HG03175 (cell line): ENCODE results near the gene KRTAP5-2.
"Not testable (repeated sequence)": the region's sequence is repeated elsewhere in the genome, so short reads cannot be mapped to it uniquely, and the experiment has no call there.

Experiments
- ATAC-seq: cut with Tn5 transposase; IDR thresholded peaks from one replicate; pipeline ENCODE4 v1.9.1; 2021; ENCODE audit warnings: mild to moderate bottlenecking, moderate library complexity; ENCODE audit not compliant: unreplicated experiment

KRTAP5-2 gene

DNA sequence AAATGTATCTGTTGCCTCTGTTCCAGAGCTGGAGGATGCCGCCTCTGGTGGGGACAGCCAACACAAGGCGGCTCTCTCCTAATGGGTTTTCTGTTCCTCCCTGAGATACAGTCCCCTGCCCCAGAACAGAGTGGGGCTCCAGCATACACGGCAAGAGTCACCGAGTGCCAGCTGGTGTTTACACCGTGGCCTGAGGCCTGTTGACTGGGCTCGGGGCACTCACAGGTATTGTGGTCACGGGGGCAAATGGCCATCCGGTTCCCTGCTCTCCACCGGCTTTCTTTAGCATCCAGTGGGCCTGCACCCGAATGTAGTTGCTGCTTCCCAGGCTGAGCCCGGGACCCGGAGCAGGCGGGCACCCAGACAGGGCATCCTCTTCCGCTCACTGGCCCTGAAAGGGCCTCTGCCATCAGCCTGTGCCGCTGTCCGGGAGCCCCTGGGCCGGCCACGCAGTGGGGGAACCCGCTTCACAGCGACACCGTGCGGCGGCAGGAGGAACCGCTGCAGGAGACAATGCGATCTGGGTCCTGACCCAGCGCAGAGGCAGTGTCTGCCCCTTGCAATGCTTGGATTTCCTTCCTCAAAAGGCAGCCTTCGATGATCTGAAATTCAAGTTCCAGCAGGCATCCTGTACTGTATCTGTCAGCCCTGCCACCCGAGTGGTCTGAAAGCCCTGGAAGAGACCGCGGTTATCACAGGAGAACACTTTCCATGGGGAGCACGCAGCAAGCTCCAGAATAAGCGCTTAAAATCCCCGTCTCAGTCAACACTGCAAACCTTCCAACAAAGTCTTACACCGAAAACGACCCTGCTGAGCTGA is 30.6 kb upstream of the KRTAP5-2 start:
- no peak for ATAC-seq

DNA sequence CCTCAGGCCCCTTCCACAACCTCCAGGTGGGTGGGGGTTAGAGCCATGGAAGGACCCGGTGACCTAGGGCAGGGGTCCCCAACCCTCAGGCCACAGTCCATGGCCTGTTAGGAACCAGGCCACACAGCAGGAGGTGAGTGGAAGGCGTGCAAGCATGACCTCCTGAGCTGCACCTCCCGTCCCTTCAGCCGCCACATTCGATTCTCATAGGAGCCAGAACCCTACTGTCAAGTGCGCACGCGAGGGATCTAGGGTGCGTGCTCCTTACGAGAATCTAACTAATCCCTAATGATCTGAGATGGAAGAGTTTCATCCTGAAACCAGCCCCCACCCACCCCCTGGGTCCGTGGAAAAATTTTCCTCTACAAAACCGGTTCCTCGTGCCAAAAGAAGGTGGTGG is 27.4 kb upstream of the KRTAP5-2 start:
- ATAC-seq: no peak

DNA sequence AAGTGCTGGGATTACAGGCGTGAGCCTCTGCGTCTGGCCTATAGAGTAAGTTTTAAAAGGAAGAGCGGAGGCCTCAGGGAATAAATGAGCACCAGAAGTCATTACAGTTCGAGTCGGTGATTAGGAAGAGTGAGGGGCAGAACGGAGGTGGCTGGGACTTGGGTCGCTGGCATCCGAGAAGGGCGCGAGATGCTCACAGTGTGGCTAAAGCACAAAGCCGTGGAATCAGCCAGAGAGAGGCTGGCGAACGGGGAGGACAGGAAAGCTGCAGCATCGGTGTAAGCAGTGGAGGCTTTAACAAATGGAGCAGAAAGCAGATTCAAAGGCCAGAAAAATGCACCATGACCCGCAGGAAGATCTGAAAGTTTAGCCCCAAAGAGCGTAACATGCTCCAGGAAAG is 26.5 kb upstream of the KRTAP5-2 start:
- ATAC-seq: no peak

GRCh38 chr11:1623716-1624115 is 25.6 kb upstream of the KRTAP5-2 start:
- ATAC-seq: no peak

DNA sequence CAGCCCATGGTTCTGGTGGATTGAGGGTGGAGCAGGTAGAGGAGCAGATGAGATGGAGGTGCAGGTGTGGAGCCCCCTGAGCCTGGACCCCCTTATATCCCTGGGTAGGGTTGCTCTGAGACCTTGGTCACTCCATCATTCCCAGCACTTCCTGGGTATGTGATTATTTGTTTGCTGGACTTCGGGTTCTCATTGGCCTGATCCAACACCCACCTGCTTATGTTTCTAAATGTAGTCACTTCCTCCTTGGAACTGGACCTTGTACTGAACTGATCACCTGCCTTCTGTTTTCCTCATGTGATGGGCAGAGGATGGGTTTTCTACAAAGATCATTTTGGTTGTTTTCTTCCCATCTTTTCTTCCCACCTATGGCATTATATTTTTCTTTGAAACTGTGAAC is 24.0 kb upstream of the KRTAP5-2 start, which contains the start of gene KRTAP5-4:
Gene KRTAP5-4 (minus strand): TSS at position 53 of the 400 bp plus-strand sequence. CDS start 45 bp downstream, at position 8.
- no peak for ATAC-seq

DNA sequence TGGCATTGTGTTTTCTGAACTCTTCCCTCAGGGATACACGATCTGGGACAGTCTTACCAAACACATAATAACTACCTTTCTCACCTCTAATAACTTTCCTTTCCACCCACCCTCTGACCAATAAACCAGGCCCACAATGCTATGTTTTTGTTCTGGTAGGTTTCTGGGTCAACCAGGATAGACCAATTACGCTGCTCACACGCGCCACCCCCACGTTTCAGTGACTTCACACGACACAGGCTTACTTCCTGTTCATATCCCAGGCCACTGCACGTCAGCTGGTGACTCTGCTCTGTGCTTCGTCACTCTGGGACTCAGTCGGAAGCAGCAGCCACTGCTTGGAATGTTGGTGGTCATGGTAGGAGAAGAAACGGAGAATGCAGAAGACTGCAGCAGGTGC is 21.4 kb upstream of the KRTAP5-2 start:
- ATAC-seq: no peak

DNA sequence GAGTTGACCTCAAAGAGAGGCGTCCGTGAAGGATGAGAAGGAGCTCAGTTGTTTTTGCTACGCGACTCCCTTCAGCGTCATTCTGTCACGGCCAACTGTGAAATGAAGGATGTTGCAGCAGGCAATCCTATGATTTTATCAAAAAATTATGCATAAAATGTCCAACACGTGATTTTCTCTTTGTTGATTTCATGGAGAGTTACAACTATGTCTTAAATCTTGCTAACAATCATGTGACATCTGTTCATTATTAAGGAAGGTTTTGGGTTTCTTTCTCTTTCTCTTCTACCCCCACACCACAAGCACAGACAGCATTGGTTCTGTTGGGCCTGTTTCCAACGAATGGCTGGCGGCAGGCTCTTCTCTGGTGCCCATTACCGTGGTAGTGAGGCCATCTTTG is 20.1 kb upstream of the KRTAP5-2 start:
- ATAC-seq: no peak

DNA sequence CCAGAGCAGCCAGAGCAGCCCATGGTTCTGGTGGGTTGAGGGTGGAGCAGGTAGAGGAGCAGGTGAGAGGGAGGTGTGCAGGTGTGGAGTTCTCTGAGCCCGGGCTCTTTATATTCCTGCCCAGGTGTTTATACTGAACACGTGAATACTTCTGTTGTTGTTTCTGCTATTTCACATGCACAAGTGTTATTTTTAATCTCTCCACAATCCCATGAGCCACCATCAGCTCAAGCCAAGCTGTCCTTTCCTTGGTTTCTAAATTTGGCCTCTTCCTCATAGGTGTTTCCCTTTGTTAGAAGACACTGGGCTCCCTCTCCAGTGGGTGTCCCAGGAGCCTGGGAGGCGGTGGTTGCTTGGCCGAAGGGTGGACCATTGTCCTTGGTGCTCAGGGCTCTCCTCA is 10.3 kb upstream of the KRTAP5-2 start, which contains the start of gene KRTAP5-3:
Gene KRTAP5-3 (minus strand): TSS at position 101 of the 400 bp plus-strand sequence. CDS start 78 bp downstream, at position 23.
- ATAC-seq: no peak

GRCh38 chr11:1607901-1608300 is 9.8 kb upstream of the KRTAP5-2 start:
- not testable (repeated sequence) for ATAC-seq

DNA sequence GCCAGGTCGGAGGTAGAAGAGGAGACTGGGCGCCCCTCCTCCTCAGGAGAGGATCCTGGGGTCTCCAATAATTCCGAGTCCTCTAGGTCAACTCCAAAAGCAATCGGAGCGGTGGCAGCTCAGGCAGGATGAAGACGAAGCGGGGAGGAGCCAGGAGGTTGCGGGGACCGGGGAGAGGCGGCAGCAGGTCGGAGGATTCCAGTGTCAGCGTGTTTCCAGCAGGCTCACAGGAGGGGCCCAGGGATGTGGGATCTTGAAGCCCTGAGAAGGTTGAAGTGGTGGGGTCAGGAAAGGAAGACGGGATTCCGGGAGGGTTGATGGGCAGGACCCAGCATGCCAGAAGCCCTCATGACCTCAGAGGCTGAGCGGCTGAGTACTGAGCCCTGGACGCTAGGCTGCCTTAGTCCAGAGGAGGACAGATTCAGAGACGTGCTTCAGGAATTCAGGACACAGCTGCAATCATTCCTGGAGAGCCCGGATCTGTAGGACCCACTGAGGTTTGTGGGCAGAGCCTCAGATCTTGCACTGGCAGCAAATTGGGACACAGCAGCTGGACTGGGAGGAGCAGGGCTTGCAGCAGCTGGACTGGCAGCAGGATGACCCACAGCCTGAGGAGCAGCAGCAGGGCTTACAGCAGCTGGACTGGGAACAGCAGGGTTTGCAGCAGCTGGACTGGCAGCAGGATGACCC is 9.2 kb upstream of the KRTAP5-2 start:
- not testable (repeated sequence) for ATAC-seq

GRCh38 chr11:1605923-1606322 is 7.8 kb upstream of the KRTAP5-2 start:
- ATAC-seq: peak; percentile 92

DNA sequence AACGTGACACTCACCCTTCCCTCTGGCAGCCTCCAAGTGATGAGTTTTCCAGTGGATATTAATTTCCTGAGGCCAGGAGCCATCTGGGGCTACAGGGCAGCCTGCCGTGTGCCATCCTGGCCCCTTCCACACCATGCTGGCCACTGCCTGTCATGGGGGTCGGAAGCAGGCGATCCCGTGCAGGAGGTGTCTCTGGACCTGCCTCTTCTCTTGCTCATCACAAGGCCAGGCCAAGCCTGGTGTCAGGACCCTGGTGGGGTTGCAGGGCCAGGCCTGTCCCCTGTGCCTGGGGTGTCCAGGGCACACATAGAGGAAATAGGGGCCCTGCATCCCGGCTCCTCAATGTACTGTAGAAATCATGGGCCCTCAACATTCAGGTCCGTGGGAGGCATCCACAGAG is 6.6 kb upstream of the KRTAP5-2 start:
- ATAC-seq: no peak

DNA sequence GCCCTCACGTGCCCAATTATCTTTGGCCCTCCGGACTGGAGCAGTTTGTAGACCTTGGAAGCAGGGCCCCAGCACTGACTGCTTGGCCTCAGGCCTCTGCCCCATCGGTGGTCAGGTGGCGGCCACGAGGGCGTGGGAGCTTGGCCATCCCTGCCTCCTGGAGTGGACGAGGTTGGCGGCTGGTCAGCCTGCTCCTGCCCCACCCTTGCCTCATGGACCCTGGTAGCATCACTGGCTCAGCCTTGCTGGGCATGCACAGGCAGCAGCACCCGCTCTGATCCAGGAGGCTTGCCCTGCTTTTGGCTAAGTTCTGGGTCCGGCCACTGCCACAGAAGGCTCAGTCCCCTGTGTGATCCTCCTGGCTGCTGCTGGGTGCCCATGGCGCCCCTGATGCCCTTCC is 6.1 kb upstream of the KRTAP5-2 start:
- no peak for ATAC-seq

DNA sequence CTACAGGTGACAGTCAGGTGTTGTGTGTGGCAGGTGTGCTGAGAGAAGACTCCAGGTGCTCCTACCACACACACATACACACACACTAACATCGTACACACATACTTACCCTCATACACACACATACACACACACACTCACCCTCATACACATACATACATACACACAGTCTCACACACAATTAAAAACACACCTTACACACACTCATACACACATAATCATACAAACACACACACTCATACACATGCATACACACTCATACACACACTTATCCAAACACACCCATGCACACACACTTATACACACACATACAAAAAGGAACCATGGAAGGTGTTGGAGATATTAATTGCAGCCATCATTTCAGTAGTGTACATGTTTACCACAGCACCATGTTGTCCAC is 5.5 kb upstream of the KRTAP5-2 start:
- no peak for ATAC-seq

DNA sequence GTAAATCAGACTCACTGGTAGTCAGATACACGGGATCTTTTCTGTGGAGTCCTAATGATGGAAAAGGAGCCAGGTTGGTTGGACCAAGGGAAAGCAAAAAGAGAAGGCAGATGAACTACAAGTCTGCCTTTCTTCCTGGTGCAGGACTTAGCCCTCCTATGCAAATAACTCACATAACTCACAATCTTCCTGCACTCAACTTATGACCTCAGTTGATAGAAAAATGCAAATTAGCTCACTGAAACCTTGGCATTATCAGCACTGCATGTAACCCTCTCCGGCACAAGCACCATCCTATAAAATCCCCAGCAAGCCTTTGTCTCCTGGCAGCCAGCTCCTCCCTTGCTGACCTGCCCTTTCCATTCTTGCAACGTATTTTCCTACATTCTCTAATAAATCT is 3.6 kb upstream of the KRTAP5-2 start:
- not testable (repeated sequence) for ATAC-seq

GRCh38 chr11:1600626-1601025 is 2.5 kb upstream of the KRTAP5-2 start:
- ATAC-seq: no peak

DNA sequence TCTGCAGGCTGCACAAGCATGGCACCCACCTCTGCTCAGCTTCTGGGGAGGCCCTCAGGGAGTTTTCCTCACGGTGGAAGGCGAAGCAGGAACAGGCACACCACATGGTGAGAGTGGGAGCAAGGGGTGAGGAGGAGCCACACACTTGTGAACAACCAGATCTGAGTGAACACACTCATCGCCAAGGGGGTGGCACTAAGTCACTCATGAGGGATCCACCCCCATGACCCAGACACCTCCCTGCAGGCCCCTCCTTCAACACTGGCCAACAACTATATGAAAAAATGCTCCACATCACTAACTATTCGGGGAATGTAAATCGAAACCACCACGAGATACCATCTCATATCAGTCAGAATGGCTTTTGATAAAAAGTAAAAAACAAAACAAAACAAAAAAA is 722 bp upstream of the KRTAP5-2 start:
- no peak for ATAC-seq

GRCh38 chr11:1598406-1598805 is 312 bp upstream of the KRTAP5-2 start:
- not testable (repeated sequence) for ATAC-seq

- no peak for ATAC-seq
Measured at GRCh38 chr11:1597331-1597993, 632 bp downstream of the KRTAP5-2 start.

- not testable (repeated sequence) for ATAC-seq
Measured at GRCh38 chr11:1596576-1597121, 1.4 kb downstream of the KRTAP5-2 start.

DNA sequence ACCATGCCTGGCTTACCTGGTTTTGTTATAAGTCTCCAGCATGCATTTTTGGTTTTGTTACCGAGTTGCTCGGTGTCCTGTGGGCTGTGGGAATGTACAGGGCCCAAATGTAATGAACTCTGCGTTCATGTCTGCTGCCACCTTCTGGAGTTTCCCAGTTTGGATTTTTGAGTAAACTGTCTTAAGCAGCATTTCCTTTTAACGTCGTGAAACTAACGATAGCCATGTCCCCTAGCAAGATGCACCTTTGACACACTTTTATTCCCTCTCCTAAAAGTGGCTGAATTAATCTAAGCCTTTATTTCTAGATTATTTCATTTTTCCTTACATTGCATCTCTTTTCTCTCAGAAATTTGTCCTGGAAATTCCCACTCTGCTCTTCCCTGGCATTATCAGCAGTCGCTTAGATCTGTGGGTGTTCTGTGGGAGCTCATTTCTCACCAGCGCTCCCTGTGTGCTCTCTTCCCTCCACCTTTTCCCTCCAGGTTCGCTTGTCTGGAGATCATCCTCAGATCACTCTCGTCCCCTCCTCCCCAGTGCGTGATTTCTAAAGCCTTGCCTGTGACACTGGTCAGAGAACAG is 2.0 kb downstream of the KRTAP5-2 start:
- ATAC-seq: not testable (repeated sequence)
